ENCODE measurements around the gene PPFIBP1.

DNA sequence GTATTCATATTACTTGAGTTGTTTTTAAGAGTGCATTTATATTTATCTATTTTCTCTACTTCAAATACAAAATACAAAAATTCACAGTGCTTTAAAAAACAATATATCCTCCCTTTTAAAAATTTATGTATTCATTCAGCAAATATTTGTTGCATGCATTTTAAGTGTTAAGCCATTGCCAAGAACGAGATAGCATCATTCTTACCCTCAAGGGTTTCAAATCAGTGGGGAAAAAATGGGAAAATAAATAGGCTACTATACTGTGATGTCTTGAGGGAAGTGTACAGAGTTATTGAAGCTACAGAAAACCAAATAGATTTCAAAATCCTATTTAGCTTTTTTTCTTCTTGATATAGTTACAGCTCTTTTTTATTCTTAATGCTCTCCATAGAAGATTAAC lies 209.8 kb downstream of the PPFIBP1 start:
- TF ChIP-seq, protein P1, sequence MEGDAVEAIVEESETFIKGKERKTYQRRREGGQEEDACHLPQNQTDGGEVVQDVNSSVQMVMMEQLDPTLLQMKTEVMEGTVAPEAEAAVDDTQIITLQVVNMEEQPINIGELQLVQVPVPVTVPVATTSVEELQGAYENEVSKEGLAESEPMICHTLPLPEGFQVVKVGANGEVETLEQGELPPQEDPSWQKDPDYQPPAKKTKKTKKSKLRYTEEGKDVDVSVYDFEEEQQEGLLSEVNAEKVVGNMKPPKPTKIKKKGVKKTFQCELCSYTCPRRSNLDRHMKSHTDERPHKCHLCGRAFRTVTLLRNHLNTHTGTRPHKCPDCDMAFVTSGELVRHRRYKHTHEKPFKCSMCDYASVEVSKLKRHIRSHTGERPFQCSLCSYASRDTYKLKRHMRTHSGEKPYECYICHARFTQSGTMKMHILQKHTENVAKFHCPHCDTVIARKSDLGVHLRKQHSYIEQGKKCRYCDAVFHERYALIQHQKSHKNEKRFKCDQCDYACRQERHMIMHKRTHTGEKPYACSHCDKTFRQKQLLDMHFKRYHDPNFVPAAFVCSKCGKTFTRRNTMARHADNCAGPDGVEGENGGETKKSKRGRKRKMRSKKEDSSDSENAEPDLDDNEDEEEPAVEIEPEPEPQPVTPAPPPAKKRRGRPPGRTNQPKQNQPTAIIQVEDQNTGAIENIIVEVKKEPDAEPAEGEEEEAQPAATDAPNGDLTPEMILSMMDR (IDR thresholded peaks at IDR 0.05), result no peak
- TF ChIP-seq SIN3A (IDR thresholded peaks at IDR 0.05; ENCODE audit: borderline replicate concordance, insufficient read depth, low read depth, low read length) (no peak), POLR2AphosphoS5 (IDR thresholded peaks at IDR 0.05; ENCODE audit: low read depth, low read length) (no peak), TCF7L2 (IDR thresholded peaks at IDR 0.05; ENCODE audit: low read depth, low read length) (no peak)
- TF ChIP-seq, protein P2, sequence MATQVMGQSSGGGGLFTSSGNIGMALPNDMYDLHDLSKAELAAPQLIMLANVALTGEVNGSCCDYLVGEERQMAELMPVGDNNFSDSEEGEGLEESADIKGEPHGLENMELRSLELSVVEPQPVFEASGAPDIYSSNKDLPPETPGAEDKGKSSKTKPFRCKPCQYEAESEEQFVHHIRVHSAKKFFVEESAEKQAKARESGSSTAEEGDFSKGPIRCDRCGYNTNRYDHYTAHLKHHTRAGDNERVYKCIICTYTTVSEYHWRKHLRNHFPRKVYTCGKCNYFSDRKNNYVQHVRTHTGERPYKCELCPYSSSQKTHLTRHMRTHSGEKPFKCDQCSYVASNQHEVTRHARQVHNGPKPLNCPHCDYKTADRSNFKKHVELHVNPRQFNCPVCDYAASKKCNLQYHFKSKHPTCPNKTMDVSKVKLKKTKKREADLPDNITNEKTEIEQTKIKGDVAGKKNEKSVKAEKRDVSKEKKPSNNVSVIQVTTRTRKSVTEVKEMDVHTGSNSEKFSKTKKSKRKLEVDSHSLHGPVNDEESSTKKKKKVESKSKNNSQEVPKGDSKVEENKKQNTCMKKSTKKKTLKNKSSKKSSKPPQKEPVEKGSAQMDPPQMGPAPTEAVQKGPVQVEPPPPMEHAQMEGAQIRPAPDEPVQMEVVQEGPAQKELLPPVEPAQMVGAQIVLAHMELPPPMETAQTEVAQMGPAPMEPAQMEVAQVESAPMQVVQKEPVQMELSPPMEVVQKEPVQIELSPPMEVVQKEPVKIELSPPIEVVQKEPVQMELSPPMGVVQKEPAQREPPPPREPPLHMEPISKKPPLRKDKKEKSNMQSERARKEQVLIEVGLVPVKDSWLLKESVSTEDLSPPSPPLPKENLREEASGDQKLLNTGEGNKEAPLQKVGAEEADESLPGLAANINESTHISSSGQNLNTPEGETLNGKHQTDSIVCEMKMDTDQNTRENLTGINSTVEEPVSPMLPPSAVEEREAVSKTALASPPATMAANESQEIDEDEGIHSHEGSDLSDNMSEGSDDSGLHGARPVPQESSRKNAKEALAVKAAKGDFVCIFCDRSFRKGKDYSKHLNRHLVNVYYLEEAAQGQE (IDR thresholded peaks at IDR 0.05; ENCODE audit: insufficient read depth in 1 of 2, low read depth in 2 of 2, low read length in 1 of 2), result no peak
